ENCODE data around the gene GAS2L1. TPM values are rescaled to one million over a fixed set of nuclear protein-coding genes. Genes with fewer than 3 reads are reported as not detected.
A peak's percentile ranks its signal among the peaks of the same experiment; 100 is the strongest.

The GAS2L1 gene
- polyA plus RNA-seq, 2 of the 4 experiments (the other 2 are of a cell fraction): 7.6 to 17.2 TPM

DNA sequence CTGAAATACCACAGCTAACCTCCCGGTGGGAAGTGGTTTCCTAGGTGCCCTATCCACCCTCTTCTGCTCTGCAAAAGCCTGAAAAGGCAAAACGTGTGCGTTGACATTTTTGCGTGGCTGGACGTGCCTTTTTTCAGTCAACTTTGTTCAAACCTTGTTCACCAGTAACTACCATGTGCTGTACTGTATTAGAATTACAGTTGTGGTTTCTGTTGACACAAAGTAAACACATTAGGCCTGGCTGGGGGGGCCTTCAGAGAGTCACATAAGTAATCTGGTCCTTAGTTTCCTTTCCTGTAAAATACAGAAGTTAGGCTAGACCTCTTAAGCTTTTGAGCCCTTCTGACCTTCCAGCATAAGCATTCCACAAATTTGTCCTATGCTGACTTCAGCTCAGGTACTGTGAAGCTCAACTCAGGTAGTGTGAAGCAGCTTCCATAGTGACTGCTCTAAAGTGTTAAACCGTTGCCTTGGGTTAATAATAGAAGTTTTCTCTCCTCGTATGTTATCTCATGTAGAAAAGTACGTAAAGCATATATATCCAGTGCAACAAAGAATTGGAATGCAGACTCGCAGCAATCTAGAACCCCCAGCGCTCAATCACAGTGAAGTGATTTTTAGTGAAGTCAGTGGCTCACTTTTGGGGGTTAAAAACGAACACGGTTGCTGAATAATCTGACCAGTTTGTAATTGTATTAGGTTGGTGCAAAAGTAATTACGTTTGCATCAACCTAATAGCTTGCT, 36.5 kb upstream of the GAS2L1 start:
- POLR2A ChIA-PET: no interaction called here
- DNase-seq (ENCODE audit: low read depth in 1 of 2, low spot score in 1 of 2) (no peak), FAIRE-seq (no peak), ATAC-seq (no peak)
- 8% methylated on average over 13 of the region's 13 CpGs for WGBS (ENCODE audit: missing lambda C conversion rate)
- no peaks in the 10 kb centered on the region for H3K9me3 ChIP-seq
- H3K4me1 ChIP-seq: peaks cover 37% of the 10 kb centered on the region
- no peak for TF ChIP-seq KDM1A (IDR thresholded peaks at IDR 0.05; ENCODE audit: low read depth)
- TF ChIP-seq, protein P1, sequence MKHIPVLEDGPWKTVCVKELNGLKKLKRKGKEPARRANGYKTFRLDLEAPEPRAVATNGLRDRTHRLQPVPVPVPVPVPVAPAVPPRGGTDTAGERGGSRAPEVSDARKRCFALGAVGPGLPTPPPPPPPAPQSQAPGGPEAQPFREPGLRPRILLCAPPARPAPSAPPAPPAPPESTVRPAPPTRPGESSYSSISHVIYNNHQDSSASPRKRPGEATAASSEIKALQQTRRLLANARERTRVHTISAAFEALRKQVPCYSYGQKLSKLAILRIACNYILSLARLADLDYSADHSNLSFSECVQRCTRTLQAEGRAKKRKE (CRISPR knock-in tag; IDR thresholded peaks at IDR 0.05; ENCODE audit: low read depth): no peak
- no peak for TF ChIP-seq HOXB5 (CRISPR knock-in tag; IDR thresholded peaks at IDR 0.05)
- TF ChIP-seq, protein P2, sequence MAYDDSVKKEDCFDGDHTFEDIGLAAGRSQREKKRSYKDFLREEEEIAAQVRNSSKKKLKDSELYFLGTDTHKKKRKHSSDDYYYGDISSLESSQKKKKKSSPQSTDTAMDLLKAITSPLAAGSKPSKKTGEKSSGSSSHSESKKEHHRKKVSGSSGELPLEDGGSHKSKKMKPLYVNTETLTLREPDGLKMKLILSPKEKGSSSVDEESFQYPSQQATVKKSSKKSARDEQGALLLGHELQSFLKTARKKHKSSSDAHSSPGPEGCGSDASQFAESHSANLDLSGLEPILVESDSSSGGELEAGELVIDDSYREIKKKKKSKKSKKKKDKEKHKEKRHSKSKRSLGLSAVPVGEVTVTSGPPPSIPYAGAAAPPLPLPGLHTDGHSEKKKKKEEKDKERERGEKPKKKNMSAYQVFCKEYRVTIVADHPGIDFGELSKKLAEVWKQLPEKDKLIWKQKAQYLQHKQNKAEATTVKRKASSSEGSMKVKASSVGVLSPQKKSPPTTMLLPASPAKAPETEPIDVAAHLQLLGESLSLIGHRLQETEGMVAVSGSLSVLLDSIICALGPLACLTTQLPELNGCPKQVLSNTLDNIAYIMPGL (CRISPR knock-in tag; IDR thresholded peaks at IDR 0.05; ENCODE audit: borderline replicate concordance): no peak
- H3K27ac ChIP-seq: peak overlapping the region; percentile 100
- peak overlapping the region; percentile 98 for H3K4me2 ChIP-seq
- H3K4me3 ChIP-seq: peak overlapping the region; percentile 99
- CTCF ChIA-PET: interaction anchor here (1.4 kb wide), 1 partner anchor 89 kb away, joined by 4 read pairs; no protein-coding TSS in a partner anchor

DNA sequence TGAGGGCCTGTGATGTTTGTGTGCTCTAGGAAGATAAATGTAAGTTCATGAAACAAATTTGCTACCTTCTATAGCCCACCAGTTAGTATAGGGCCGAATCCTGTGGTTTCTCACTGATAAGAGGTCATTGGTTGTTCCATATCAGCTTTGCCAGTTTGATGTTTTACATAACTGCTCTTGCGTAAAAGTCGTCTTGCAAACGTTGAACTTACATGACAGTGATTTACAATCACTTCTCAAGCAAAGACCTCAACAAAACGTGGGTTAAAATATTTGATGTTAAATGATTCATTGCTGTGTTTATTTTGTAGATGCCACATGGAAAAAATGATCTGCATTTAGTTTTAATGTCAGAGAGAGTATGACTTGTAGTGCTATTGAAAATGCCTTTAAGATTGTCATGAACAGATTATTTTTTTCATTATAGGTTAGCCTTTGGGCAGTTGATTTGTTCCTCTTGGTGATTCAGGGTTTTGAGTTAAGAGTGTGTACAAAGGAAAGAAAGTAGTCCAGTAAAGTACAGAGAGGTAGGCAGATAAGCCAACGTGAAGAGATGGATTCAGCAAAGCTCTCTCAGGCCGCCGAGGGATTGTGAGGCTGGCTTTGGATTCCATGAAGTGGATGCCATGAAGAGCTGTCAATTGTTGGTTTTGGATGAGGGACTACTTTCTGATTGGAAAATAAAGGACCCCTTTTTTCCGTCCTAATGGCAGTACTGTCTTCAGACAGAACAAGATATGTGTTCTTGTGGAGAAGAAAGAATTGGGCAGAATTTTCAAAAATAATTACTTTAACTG, 35.8 kb upstream of the GAS2L1 start:
- H3K4me1 ChIP-seq: peaks cover 45% of the 10 kb centered on the region
- 27% methylated on average over 9 of the region's 9 CpGs for WGBS (ENCODE audit: missing lambda C conversion rate)
- FAIRE-seq (no peak), DNase-seq (ENCODE audit: low read depth in 1 of 2, low spot score in 1 of 2) (peak in 1 of 2 experiments; percentile 25), ATAC-seq (no peak)
- peak overlapping the region; percentile 98 for H3K4me2 ChIP-seq
- H3K9me3 ChIP-seq: no peaks in the 10 kb centered on the region
- peak overlapping the region; percentile 99 for H3K4me3 ChIP-seq
- ChIA-PET CTCF (interaction anchor here (1.4 to 1.8 kb wide), 2 partner anchors 25 to 89 kb away, joined by 4 to 5 read pairs; no protein-coding TSS in a partner anchor), POLR2A (no interaction called here)
- TF ChIP-seq ELK1 (IDR thresholded peaks at IDR 0.05; ENCODE audit: low read depth, low read length) (no peak), CEBPB (IDR thresholded peaks at IDR 0.05) (peak in 1 of 2 experiments; percentile 46; a peak in 1 of 4 replicates)
- peak overlapping the region in 1 of 2 experiments; percentile 100; a peak in 1 of 6 replicates for H3K27ac ChIP-seq

GRCh38 chr22:29272624-29273023, 33.8 kb upstream of the GAS2L1 start:
- no peak for DNase-seq (ENCODE audit: low read depth in 1 of 2, low spot score in 1 of 2)
- ChIA-PET POLR2A (no interaction called here), CTCF (interaction anchor here (1.8 kb wide), 1 partner anchor 27 kb away, joined by 5 read pairs; no protein-coding TSS in a partner anchor)
- no peaks in the 10 kb centered on the region for H3K9me3 ChIP-seq
- no peak for FAIRE-seq
- no peak overlapping the region for H3K4me3 ChIP-seq
- no peak for TF ChIP-seq PBX3 (IDR thresholded peaks at IDR 0.05)
- TF ChIP-seq RFX5 (IDR thresholded peaks at IDR 0.05): no peak
- no peak for TF ChIP-seq GATA3 (IDR thresholded peaks at IDR 0.05; ENCODE audit: borderline replicate concordance)
- TF ChIP-seq RCOR1 (IDR thresholded peaks at IDR 0.05; ENCODE audit: low read depth, low read length): no peak
- no peak for TF ChIP-seq HOXA7 (CRISPR knock-in tag; IDR thresholded peaks at IDR 0.05)
- no peak for ATAC-seq
- no peak overlapping the region for H3K27ac ChIP-seq
- no peak overlapping the region; the same call in 2 of the 3 replicates for H3K4me2 ChIP-seq
- 95% methylated on average over 2 of the region's 2 CpGs for WGBS (ENCODE audit: missing lambda C conversion rate)
- H3K4me1 ChIP-seq: peaks cover 52% of the 10 kb centered on the region

Data from A549 (cell line).